Activated CD8-positive, alpha-beta T cell treated with anti-CD3 and anti-CD28 coated beads for 36 hours (primary cell): Measurements from ENCODE around the gene SF3B1. TPM values are rescaled to one million over a fixed set of nuclear protein-coding genes. Genes with fewer than 3 reads are reported as not detected.

ENCODE experiments used
- ATAC-seq: fragments of 200-7000 bp; cut with Tn5 transposase; one replicate; pipeline ENCODE4 v1.10.0; 2021; ENCODE audit warnings: mild to moderate bottlenecking, moderate library complexity
- CTCF ChIA-PET: fragments of 350-600 bp; sonication (Branson Sonifier 250); formaldehyde crosslinking; loops from one replicate; lab custom pipeline; 2021; ENCODE audit warnings: antibody characterized with exemption; lab: Charles Lee
- POLR2A ChIA-PET: fragments of 350-600 bp; sonication (Branson Sonifier 250); formaldehyde crosslinking; loops from one replicate; lab custom pipeline; 2021; ENCODE audit warnings: antibody characterized with exemption; lab: Charles Lee
- DNase-seq: peaks from one replicate; pipeline ENCODE4 v3.0.0-alpha.2; 2020
- H3K27ac Mint-ChIP-seq: one replicate; pipeline ENCODE4 v1.8.0; 2021; ENCODE audit warnings: mild to moderate bottlenecking, mixed read lengths
- H3K27me3 Mint-ChIP-seq: one replicate; pipeline ENCODE4 v1.8.0; 2021; ENCODE audit warnings: mixed read lengths
- H3K36me3 Mint-ChIP-seq: one replicate; pipeline ENCODE4 v1.8.0; 2021; ENCODE audit warnings: low read depth, mixed read lengths
- H3K4me1 Mint-ChIP-seq: one replicate; pipeline ENCODE4 v1.8.0; 2021; ENCODE audit warnings: low read depth, mixed read lengths
- H3K4me3 Mint-ChIP-seq: one replicate; pipeline ENCODE4 v1.8.0; 2021; ENCODE audit warnings: mild to moderate bottlenecking, moderate library complexity, mixed read lengths
- H3K9me3 Mint-ChIP-seq: one replicate; pipeline ENCODE4 v1.8.0; 2021; ENCODE audit warnings: mixed read lengths
- CTCF ChIP-seq: fragments of 200-600 bp; IDR thresholded peaks from one replicate; pipeline ENCODE4 v1.8.0; 2022; ENCODE audit warnings: antibody characterized with exemption, mild to moderate bottlenecking
- intact Hi-C: fragments of 100-400 bp; cut with micrococcal nuclease; formaldehyde crosslinking; loops from one replicate; pipeline ENCODE4 v1.10.0; 2022
- total RNA-seq, 2 experiments: library from RNA; stranded (reverse); gene quantifications; one replicate each; pipeline ENCODE4 v1.2.3, GENCODE V29; 2021

Gene SF3B1
- total RNA-seq, 2 experiments from 2014 or later: 235 to 253 TPM

GRCh38 chr2:197414039-197414438, 20.8 kb downstream of the SF3B1 start:
- peaks cover 48% of the 10 kb centered on the region for H3K36me3 Mint-ChIP-seq
- H3K4me1 Mint-ChIP-seq: no peaks in the 10 kb centered on the region
- no peak for DNase-seq
- no peak overlapping the region for H3K4me3 Mint-ChIP-seq
- no peak for ATAC-seq
- ChIA-PET CTCF (interaction anchor here (1.0 kb wide), 1 partner anchor 16 kb away, joined by 4 read pairs; no protein-coding TSS in a partner anchor), POLR2A (interaction anchor here (1.4 kb wide), 1 partner anchor 15 kb away, joined by 3 read pairs; no protein-coding TSS in a partner anchor)
- H3K27ac Mint-ChIP-seq: no peak overlapping the region
- no peaks in the 10 kb centered on the region for H3K9me3 Mint-ChIP-seq
- TF ChIP-seq CTCF: no peak
- intact Hi-C loops: no loop called here
- H3K27me3 Mint-ChIP-seq: no peaks in the 10 kb centered on the region

DNA sequence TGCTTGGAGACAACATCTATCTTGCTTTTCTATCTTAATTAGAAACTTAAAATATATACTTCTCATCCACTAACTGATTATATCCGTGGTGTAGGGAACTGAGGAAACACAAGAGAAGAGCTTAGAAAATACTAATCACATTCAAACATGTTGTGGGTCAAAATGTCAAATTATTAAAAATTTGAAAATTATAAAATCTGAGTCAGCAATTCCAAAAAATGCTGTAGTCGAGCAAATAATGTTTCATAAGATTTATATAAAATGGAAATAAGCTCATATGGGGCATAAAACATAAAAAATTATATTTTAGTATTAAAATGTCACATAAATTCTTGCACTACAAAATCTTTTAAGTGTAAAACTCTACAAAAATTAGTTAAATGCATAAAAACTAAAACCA, 29.2 kb downstream of the SF3B1 start:
- POLR2A ChIA-PET: interaction anchor here (0.8 kb wide), 2 partner anchors 30 to 391 kb away, joined by 4 read pairs; partner anchors contain the start of gene SF3B1
- no peaks in the 10 kb centered on the region for H3K9me3 Mint-ChIP-seq
- H3K27ac Mint-ChIP-seq: no peak overlapping the region
- no peaks in the 10 kb centered on the region for H3K27me3 Mint-ChIP-seq
- DNase-seq (no peak), ATAC-seq (no peak)
- peaks cover 61% of the 10 kb centered on the region for H3K36me3 Mint-ChIP-seq
- intact Hi-C loops: no loop called here
- H3K4me3 Mint-ChIP-seq: no peak overlapping the region
- H3K4me1 Mint-ChIP-seq: no peaks in the 10 kb centered on the region
- TF ChIP-seq CTCF: no peak
- CTCF ChIA-PET: no interaction called here

DNA sequence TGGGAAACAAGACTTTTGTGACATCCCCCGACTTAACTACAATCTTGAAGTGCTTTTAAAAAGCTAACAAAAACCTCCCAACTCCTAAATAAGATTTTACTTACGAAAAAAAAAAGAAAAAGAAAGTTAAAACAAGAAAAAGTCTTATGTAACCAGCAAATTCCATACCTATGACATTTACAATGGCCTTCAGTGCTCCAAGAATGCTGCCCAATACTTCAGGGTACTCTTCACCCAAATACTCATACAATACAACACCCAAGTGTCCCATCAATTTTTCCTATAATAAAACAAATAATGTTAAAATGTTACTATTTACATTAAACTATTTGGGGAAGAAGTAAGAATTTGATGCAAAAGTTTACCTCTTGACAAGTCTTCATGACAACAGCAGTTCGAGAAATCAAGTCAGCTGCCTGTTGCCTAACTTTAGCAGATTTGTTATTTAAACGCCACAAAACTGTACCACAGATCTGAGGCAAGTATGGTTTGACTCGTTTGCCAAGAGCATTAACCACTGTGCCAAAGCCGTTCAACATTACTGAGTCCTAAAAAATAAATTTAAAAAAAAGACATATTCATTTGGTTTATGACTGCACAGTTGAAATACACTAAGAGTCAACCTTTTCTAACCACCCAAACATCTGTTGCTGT, 34.8 kb downstream of the SF3B1 start:
- intact Hi-C loops: no loop called here
- Mint-ChIP-seq H3K4me3 (no peak overlapping the region), H3K9me3 (no peaks in the 10 kb centered on the region), H3K27me3 (no peaks in the 10 kb centered on the region), H3K4me1 (no peaks in the 10 kb centered on the region), H3K27ac (no peak overlapping the region), H3K36me3 (peaks cover 60% of the 10 kb centered on the region)
- POLR2A ChIA-PET: no interaction called here
- no peak for TF ChIP-seq CTCF
- ATAC-seq: no peak
- no peak for DNase-seq
- CTCF ChIA-PET: no interaction called here

DNA sequence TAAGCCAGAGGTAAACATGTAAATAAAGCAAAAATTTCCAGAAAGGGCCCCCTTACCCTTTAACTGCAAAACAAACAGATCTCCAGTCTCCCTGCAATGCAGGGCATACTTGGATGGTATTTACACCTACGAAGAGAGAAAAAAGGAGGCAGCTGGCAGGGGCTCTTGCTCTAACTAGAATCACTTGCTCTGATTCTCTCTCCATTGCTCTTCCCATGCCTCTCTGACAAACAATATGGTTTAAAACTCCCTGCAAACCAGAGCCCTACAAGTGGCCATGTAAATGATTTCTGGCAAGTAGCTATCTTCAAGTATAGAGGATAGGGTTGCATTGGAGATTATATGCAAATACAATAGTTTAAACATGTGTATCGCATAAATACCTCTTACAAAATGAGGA, 35.9 kb downstream of the SF3B1 start:
- ChIA-PET CTCF (interaction anchor here (0.9 to 1.2 kb wide), 2 partner anchors 15 to 263 kb away, joined by 3 to 4 read pairs; no protein-coding TSS in a partner anchor), POLR2A (interaction anchor here (1.2 kb wide), 1 partner anchor 15 kb away, joined by 3 read pairs; no protein-coding TSS in a partner anchor)
- Mint-ChIP-seq H3K4me1 (no peaks in the 10 kb centered on the region), H3K4me3 (no peak overlapping the region), H3K27me3 (no peaks in the 10 kb centered on the region), H3K9me3 (no peaks in the 10 kb centered on the region), H3K27ac (no peak overlapping the region), H3K36me3 (peaks cover 63% of the 10 kb centered on the region)
- DNase-seq: no peak
- intact Hi-C loops: no loop called here
- no peak for TF ChIP-seq CTCF
- ATAC-seq: no peak

GRCh38 chr2:197391220-197391717, 43.6 kb downstream of the SF3B1 start:
- DNase-seq (no peak), ATAC-seq (no peak)
- ChIA-PET POLR2A (no interaction called here), CTCF (no interaction called here)
- intact Hi-C loops: no loop called here
- Mint-ChIP-seq H3K27ac (no peak overlapping the region), H3K36me3 (peaks cover 34% of the 10 kb centered on the region), H3K9me3 (no peaks in the 10 kb centered on the region), H3K27me3 (no peaks in the 10 kb centered on the region), H3K4me3 (no peak overlapping the region), H3K4me1 (no peaks in the 10 kb centered on the region)
- no peak for TF ChIP-seq CTCF
